WERI-Rb-1 (cell line): ENCODE measurements around the gene ZNF236.

Experiments used
- DNase-seq: peaks from one replicate; pipeline ENCODE4 v3.0.0-alpha.2; 2020
- H3K27ac ChIP-seq: fragments of 250-450 bp; sonication (Bioruptor Pico); 2 replicates; pipeline ENCODE4 v1.5.1; 2020; ENCODE audit warnings: mild to moderate bottlenecking, moderate library complexity
- H3K27me3 ChIP-seq: fragments of 250-450 bp; sonication (Bioruptor Pico); 2 replicates; pipeline ENCODE4 v1.5.1; 2021; ENCODE audit warnings: mild to moderate bottlenecking, low read depth, moderate library complexity; ENCODE audit not compliant: insufficient read depth, severe bottlenecking
- H3K36me3 ChIP-seq: fragments of 250-450 bp; sonication (Bioruptor Pico); 2 replicates; pipeline ENCODE4 v1.5.1; 2020; ENCODE audit warnings: mild to moderate bottlenecking, moderate library complexity
- H3K4me3 ChIP-seq: 2 replicates; pipeline ENCODE4 v1.5.1; 2011; ENCODE audit warnings: low read depth, mild to moderate bottlenecking, control low read depth, low read length
- H3K9me3 ChIP-seq: fragments of 250-450 bp; sonication (Bioruptor Pico); 2 replicates; pipeline ENCODE4 v1.5.1; 2021; ENCODE audit warnings: mild to moderate bottlenecking, moderate library complexity; ENCODE audit not compliant: severe bottlenecking
- CTCF ChIP-seq: IDR thresholded peaks from 2 replicates; pipeline ENCODE4 v1.5.1; 2011; ENCODE audit warnings: low read depth, mild to moderate bottlenecking, control low read depth, inconsistent platforms, low read length

ZNF236 gene

GRCh38 chr18:76873311-76873710, 51.0 kb downstream of the ZNF236 start:
- DNase-seq, result no peak
- Histone ChIP-seq H3K9me3 (no peaks in the 10 kb centered on the region), H3K36me3 (peaks cover 24% of the 10 kb centered on the region), H3K4me3 (no peak overlapping the region), H3K27me3 (no peaks in the 10 kb centered on the region), H3K27ac (no peak overlapping the region)
- no peak for TF ChIP-seq CTCF

GRCh38 chr18:76873713-76874112, 51.4 kb downstream of the ZNF236 start:
- no peak for TF ChIP-seq CTCF
- H3K27ac ChIP-seq, result no peak overlapping the region
- H3K9me3 ChIP-seq, result no peaks in the 10 kb centered on the region
- no peak overlapping the region for H3K4me3 ChIP-seq
- no peaks in the 10 kb centered on the region for H3K27me3 ChIP-seq
- DNase-seq, result no peak
- peaks cover 21% of the 10 kb centered on the region for H3K36me3 ChIP-seq

- Histone ChIP-seq H3K27me3 (no peaks in the 10 kb centered on the region), H3K27ac (no peak overlapping the region), H3K9me3 (no peaks in the 10 kb centered on the region), H3K36me3 (peaks cover 17% of the 10 kb centered on the region), H3K4me3 (no peak overlapping the region)
- DNase-seq, result peak; percentile 46
- TF ChIP-seq CTCF, result 0 out of 2 replicates have a peak, but pooled peaks have one; percentile 4
Measured at GRCh38 chr18:76874642-76875389, 52.5 kb downstream of the ZNF236 start.

GRCh38 chr18:76875390-76876325, 53.3 kb downstream of the ZNF236 start:
- H3K4me3 ChIP-seq, result no peak overlapping the region
- TF ChIP-seq CTCF, result peak; percentile 81

DNA sequence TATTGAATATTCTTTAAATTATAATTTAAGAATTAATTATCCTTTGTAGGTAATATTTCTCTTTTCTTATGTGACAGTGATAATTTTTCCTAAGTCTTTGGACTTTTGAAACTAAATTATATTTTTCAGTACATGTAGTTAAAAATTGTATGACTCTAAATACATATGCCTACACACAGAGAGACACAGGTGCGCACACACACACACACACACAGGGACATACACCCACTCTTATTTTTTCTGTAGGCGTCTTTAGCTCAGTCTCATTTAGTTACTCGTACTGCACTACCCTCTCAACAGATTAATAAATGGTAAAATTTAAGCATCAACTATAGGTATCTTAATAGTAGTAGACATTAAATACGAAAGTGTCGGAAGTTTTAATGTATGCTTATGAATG, 56.1 kb downstream of the ZNF236 start:
- no peak overlapping the region for H3K4me3 ChIP-seq
- TF ChIP-seq CTCF, result no peak
- no peaks in the 10 kb centered on the region for H3K9me3 ChIP-seq
- H3K27me3 ChIP-seq, result no peaks in the 10 kb centered on the region
- peaks cover 33% of the 10 kb centered on the region for H3K36me3 ChIP-seq
- no peak for DNase-seq
- H3K27ac ChIP-seq, result no peak overlapping the region

More at GRCh38 chr18:76875390-76876325, 53.3 kb downstream of the ZNF236 start:
- Histone ChIP-seq H3K27ac (no peak overlapping the region), H3K36me3 (peaks cover 18% of the 10 kb centered on the region), H3K9me3 (no peaks in the 10 kb centered on the region), H3K27me3 (no peaks in the 10 kb centered on the region)
- DNase-seq, result peak; percentile 80
